Ureter (tissue), 1 donor: ENCODE measurements around the gene SPRED1. TPM values are rescaled to one million over a fixed set of nuclear protein-coding genes. Genes with fewer than 3 reads are reported as not detected.

Source experiments
- DNase-seq: peaks from one replicate; pipeline ENCODE4 v3.0.0-alpha.2; 2020; ENCODE audit warnings: low spot score
- total RNA-seq: library from RNA; stranded (reverse); gene quantifications from one replicate; pipeline ENCODE4 v1.2.4, GENCODE V29; 2023
- donor health status: DM: yes; HTN: yes; CAD: no.

Gene SPRED1
- total RNA-seq, 1 donor from 2014 or later: 22.5 TPM

DNA sequence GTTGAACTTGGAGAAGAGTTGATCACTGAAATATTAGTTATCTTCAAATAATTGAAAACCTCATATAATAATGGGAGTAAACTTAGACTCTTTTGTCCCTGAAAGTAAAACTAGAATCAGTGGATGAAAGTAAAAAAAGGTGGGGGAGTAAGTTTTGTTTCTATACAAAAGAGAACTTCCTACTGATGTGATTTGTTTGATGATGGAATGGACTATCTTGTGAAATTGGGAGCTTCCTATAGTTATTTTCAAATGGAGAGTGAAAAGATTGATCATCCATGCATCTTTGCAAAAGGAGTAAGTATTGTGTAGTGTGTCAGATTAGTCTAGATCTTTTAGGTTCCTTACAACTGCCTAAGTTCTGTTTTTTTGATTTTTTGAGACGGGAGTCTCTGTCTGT lies 28.4 kb downstream of the SPRED1 start:
- DNase-seq: no peak

- DNase-seq: no peak
Measured at GRCh38 chr15:38283010-38283409, 30.4 kb downstream of the SPRED1 start.

DNA sequence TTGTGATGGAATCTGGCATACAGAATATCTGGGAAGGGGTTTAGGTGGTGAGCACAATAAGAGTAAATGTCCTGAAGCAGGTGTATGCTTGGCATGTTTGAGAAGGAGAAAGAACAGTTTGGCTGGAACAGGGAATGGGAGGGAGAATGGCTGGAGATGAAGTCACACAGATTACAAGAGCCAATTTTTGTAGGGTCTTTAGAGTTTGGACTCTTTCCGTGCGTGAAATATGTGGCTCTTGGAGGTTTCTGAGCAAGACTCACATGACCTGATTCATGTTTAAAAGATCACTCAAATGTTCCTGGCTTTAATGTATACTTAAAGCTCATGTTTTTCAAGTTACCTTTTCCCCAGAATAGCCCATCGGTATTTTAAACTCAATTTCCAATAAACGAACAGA lies 32.8 kb downstream of the SPRED1 start:
- no peak for DNase-seq

DNA sequence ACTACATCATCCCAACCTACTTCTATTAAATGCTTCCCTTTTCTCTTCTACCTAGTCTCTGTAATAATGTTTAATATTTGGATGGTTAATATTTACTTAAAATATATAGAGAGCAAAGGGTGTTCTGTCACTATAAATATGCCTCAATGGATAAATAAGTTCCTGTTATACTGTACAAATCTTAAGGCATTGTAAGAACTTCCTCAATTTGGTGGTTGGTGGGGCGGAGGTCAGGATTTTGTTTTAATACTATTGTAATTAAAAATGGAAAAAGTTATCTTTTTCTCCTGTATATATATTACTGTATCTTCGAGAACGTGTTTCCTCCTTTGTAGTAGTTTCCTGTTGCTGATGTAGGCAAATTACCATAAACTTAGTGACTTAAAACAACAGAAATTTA lies 41.5 kb downstream of the SPRED1 start:
- no peak for DNase-seq

GRCh38 chr15:38297623-38298388 lies 45.2 kb downstream of the SPRED1 start:
- no peak for DNase-seq

GRCh38 chr15:38299216-38299615 lies 46.6 kb downstream of the SPRED1 start:
- no peak for DNase-seq

- DNase-seq: no peak
Measured at GRCh38 chr15:38300395-38300794, 47.8 kb downstream of the SPRED1 start.

GRCh38 chr15:38304481-38304880 lies 51.8 kb downstream of the SPRED1 start:
- DNase-seq: no peak

GRCh38 chr15:38307251-38307650 lies 54.6 kb downstream of the SPRED1 start:
- no peak for DNase-seq

DNA sequence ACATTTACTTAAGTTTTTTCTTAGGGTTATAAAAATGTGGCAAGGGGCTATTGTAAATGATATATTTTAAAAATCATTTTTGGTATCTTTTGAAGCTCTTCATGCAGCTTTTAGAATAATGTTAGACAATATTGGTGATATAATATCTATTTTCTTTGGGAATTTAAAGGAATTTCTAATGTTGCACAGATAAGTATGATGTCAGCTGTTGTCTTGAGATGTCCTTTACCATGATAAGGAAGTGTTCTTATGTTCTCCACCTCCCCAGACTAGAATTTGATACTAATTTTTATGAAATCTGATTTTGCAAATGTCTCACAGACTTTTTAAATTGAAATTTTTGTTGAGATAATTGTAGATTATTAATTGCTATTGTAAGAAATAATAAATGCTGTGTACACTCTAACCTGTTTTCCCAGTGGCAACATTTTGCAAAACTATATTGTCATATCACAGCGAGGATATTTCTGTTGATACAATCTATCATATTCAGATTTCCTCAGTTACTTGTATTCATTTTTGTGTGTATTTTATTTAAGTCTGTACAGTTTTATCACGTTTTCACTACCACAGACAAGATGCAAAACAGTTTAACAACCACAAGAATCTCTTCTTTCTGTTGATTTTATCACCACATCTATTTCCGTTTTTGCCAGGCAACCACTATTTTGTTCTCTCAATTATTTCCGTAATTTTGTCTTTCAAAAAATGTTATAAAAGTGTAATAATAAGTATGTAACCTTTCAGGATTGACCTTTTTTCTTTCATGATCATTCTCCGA lies 55.4 kb downstream of the SPRED1 start:
- DNase-seq: no peak

DNA sequence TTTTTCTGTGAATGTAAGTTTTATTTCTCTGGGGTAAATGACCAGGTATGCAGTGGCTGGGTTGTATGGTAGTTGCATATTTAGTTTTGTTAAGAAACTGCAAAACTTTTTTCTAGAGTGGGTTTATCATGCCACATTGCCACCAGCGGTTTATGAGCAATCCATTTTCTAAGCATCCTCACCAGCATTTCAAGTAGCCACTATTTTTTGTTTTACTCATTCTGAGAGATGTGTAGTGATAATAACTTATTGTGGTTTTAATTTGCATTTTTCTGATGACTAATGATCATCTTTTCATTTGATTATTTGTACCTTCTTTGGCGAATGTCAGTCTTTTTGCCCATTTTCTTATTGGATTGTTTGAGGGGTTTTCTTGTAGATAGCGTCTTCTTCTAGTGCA lies 56.2 kb downstream of the SPRED1 start:
- DNase-seq: no peak

DNA sequence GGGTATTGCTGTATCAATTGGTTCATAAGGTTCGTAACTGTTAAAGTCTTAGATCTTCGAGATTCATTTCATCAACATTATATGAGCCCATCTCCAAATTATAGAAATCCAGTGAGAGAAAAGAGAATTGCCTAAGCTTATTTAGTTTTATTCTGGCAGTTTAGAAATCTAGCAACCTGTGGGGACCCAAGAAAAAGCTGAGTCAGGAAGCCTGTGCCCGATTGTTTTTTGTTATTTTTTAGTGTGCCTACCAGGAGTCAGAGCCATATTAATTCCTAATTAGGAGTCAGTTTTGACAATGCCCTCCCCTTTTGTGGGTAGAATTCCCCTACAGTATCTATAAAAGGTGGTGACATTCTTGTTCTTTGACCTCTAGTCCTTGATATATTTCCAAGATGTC lies 59.6 kb downstream of the SPRED1 start:
- no peak for DNase-seq

GRCh38 chr15:38316311-38316710 lies 63.7 kb downstream of the SPRED1 start:
- no peak for DNase-seq

- DNase-seq: no peak
Measured at GRCh38 chr15:38320181-38320580, 67.5 kb downstream of the SPRED1 start.

DNA sequence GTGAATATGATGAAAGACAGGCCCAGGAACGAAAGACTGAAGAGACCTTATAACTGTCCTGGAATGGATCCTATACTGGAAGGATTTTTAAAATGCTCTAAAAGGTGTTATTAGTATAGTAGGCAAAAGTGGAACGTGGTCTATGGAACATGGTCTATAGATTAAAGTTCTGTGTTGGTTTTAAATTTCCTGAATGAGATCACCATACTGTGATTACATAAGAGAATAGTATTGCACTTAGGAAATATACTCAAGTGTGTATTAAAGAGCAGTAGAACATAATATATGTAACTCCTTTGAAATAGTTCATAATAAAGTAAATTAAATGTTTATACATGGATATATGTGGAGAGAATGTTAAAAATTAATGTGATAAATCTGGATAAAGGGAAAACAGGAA lies 68.2 kb downstream of the SPRED1 start:
- no peak for DNase-seq

DNA sequence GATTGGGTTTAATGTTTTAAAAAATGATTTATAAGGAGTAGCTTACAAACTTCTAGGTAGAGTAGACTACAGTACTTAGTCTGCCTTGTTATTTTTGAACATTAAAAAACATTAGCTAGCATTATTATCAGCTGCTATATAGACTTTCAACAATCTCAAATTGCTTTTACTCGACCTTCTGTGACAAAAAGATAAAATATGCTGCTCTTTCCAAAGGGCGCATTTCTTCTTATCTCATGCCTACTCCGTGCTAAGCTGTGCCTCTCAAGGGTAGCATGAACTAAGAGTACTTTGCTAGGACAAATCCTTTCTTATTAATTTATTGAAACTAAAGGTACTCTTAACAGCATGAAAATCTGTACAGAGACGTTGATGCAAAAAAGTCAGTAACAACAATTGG lies 71.3 kb downstream of the SPRED1 start:
- DNase-seq: no peak

- no peak for DNase-seq
Measured at GRCh38 chr15:38324939-38325647, 72.5 kb downstream of the SPRED1 start.

DNA sequence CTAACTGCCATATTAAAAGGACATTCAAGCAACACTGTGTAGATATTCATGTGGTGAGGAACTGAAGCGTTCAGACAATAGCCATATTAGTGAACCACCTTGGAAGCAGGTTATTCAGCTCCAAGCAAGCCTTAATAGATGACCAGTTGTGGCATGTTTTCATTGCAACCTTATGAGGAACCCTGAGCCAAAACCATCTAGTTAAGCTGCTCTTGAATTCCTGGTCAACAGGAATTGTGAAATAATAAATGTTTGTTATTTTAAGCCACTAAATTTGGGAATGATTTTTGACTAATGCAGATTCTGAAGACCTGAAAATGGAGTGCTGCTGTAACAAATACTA lies 73.0 kb downstream of the SPRED1 start:
- no peak for DNase-seq

- no peak for DNase-seq
Measured at GRCh38 chr15:38332711-38333110, 80.1 kb downstream of the SPRED1 start.

DNA sequence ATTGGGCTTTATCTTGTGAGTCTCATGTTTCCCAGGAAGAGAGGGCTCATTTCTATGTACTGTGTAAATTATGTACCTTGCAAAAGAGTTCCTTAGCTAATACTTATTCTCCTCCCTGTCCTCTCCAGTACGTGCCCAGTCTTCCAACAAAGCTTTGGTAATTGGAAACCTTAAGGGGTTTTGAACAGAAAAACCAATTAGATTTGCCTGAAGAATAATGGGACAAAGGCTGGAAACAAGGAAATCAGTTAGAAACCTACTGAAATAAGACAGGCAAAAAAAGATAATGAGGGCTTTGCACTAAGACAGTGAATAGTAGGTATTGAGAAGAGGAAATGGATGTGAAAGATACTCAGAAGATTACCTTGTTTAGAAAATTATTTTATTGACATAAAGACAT lies 82.5 kb downstream of the SPRED1 start:
- DNase-seq: no peak

DNA sequence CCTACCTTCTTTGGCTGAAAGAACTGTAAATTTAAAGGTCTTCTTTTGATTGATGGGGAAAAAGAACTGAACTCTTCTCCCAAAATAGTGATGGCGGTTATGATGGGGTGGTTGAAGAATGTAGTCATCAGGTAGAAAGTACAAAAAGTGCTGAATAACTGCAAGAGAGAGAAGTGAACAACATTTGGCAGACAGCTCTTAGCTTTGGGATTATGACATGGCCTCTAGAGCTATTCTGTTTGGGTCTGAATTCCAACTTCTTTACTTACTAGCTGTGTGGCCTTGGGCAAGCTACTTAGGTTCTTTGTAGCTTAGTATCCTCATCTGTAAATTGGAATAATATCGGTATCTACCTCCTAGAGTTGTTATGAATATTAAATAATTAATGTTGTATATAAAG lies 91.7 kb downstream of the SPRED1 start:
- no peak for DNase-seq

- no peak for DNase-seq
Measured at GRCh38 chr15:38349251-38349650, 96.6 kb downstream of the SPRED1 start.

DNA sequence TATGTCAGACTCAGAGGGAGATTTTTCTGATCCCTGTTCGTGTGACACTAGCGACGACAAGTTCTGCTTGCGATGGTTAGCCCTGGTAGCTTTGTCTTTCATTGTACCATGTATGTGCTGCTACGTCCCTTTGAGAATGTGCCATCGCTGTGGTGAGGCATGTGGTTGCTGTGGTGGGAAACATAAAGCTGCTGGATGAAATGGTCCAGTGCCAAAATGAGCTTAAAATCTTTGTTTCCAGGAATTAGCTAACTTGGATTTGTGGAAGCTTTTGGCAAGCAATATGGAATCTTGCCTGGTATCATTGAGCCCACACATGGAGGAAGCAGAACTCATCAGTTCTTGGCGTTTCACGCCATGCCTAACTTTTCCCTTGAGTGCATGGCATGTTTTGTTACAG lies 98.8 kb downstream of the SPRED1 start:
- no peak for DNase-seq
